K562 treated with DMSO at 1 percent for 24 hours (cell line): ENCODE data around the gene TP53TG3. TPM values are rescaled to one million over a fixed set of nuclear protein-coding genes. Genes with fewer than 3 reads are reported as not detected.

Experiments used
- total RNA-seq: library from RNA; unstranded; fragments of 300-600 nt; gene quantifications from 2 replicates; pipeline ENCODE4 v1.2.3, GENCODE V29; 2022; ENCODE audit warnings: low read depth; ENCODE audit not compliant: insufficient read depth

TP53TG3 gene
- 4.0 and 10.5 TPM in 2 replicates for total RNA-seq

GRCh38 chr16:32676065-32676464 is at the start of gene TP53TG3:
Gene TP53TG3, minus strand, starts transcription at chr16:32676165. Its CDS starts 68 bp downstream, at chr16:32676097.

